ENCODE data around the gene FAM168A.

The FAM168A gene, protein sequence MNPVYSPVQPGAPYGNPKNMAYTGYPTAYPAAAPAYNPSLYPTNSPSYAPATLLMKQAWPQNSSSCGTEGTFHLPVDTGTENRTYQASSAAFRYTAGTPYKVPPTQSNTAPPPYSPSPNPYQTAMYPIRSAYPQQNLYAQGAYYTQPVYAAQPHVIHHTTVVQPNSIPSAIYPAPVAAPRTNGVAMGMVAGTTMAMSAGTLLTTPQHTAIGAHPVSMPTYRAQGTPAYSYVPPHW

DNA sequence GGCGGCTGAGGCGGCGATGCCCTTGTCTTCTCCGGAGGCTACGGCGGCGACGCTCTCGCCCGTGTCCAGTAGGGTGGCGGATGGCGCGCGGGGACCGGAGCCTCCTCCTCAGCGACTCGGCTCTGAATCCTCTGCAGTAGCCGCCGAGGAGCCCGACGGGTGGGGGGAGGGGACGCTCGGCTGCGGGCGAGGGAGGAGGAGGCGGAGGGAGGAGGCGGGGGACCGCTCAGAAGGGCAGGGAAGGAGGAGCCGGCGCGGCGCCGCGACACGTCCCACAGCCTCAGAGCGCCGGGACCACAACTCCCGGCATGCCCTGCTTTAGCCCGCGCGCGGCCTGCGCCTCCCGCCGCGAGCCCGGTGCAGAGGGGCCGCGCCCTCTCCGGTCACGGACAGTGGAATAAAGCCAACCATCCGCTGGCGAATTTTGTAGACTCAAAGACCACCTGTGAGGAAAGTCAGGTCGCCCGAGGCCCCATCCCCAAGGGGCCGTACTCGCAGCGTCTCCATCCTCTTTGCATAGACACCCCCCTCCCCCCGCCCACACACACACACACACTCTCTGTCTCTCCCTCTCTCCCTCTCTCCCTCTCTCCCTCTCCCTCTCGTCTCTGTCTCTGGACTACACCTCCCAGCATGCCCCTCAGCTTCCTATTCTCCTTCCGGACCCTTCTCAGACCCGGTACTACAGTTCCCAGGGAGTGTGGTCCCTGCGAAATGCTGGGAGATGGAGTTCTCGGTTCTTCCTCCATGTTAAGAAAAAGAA is at the start of gene FAM168A:
TSS of gene FAM168A (minus strand) at position 157 of the 763 bp plus-strand sequence. CDS start 129,638 bp downstream, outside the sequence.
- peak; percentile 92 for DNase-seq
- in situ Hi-C loops (cut with HindIII; ENCODE audit: low pct_ligation_motif_present, low pct_unique_long_range_greater_than_20kb, low sequenced_read_pairs) = no loop called here

- DNase-seq = peak; percentile 88
- in situ Hi-C loops (cut with HindIII; ENCODE audit: low pct_ligation_motif_present, low pct_unique_long_range_greater_than_20kb, low sequenced_read_pairs) = no loop called here
These were observed 49.7 kb upstream of the FAM168A start for GRCh38 chr11:73647459-73648100.

- no peak for DNase-seq
These were observed 48.2 kb upstream of the FAM168A start, which contains the start of gene PLEKHB1 for GRCh38 chr11:73645972-73646631. Gene PLEKHB1, plus strand, starts transcription at chr11:73646581. Its CDS starts 28 bp downstream, at chr11:73646609.

DNA sequence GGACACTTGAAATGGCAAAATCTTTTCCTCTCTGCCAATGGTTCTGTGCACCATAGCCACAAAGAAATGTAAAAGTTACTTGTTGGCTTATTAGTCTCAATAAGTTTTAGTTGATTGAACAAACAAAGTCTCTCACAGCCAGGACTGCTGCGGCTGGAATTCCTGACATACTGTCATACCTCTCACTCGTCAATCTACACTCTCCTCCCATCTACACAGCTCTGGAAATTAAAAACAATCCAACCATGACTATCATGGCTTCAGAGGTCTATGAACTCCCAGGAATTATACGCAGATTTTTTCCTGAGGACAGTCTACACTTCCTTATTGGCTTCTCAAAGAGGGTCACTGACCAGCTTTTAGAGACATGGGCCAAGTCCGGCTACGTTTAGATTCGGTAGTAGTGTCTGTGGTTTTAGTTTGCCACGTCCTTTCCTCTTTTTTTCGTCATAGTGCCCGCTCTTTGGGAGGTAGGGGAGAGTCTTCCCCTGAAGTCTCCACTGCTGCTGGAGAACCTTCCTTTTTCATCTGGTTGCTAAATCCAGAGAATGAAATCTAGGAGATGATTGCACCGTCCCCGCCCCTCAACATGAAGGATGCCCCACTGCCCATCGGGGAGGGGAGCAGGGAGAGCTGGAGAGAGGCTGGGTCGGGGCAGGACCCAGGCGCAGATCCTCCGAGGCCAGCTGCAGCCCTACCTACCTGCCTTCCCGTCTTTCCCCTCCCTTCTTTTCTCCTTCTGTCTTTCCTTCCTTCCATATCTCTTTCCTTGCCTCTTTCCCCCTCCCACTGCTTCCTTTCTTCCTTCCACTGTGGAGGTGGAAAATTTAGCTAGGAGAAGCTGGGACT is 47.4 kb upstream of the FAM168A start:
- in situ Hi-C loops (cut with HindIII; ENCODE audit: low pct_ligation_motif_present, low pct_unique_long_range_greater_than_20kb, low sequenced_read_pairs) = no loop called here
- DNase-seq = no peak

More at GRCh38 chr11:73645972-73646631, 48.2 kb upstream of the FAM168A start, which contains the start of gene PLEKHB1:
- in situ Hi-C loops (cut with HindIII; ENCODE audit: low pct_ligation_motif_present, low pct_unique_long_range_greater_than_20kb, low sequenced_read_pairs) = no loop called here

DNA sequence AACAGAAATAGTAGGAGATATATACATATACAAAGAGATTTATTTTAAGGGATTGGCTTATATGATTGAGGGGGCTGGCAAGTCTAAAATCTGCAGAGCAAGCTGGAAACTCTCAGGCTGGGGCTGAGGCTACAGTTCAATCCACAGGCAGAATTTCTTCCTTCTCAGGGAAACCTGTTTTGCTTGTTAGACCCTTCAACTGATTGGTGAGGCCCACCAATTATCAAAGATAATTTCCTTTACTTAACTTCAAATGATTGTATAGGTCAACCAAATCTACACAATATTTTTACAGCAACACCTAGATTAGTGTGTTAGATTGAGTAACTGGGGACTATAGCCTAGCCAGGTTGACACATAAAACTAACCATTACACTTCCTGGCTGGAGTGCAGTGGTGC is 43.8 kb upstream of the FAM168A start:
- in situ Hi-C loops (cut with HindIII; ENCODE audit: low pct_ligation_motif_present, low pct_unique_long_range_greater_than_20kb, low sequenced_read_pairs) = no loop called here
- no peak for DNase-seq

GRCh38 chr11:73640592-73640991 is 42.7 kb upstream of the FAM168A start:
- in situ Hi-C loops (cut with HindIII; ENCODE audit: low pct_ligation_motif_present, low pct_unique_long_range_greater_than_20kb, low sequenced_read_pairs) = no loop called here
- no peak for DNase-seq

DNA sequence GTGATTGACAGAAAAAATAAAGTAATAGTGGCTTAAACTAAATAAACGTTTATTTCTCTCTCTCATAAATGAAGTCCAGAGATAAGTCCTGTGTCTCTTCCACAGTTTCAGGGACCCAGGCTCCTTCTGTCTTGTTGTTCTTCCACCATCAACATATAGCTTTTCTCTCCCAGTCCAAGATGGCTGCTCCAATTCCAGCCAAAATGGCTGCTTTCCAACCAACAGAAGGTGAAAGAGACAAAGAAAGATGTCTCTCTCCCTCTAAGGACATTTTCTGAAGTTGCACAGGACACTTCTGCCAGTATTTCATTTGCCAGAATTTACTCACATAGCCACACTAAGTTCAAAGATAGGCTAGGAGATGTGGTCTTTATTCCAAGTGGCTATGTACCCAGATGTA is 39.1 kb upstream of the FAM168A start:
- DNase-seq = no peak
- in situ Hi-C loops (cut with HindIII; ENCODE audit: low pct_ligation_motif_present, low pct_unique_long_range_greater_than_20kb, low sequenced_read_pairs) = no loop called here

GRCh38 chr11:73636249-73636648 is 38.3 kb upstream of the FAM168A start:
- no peak for DNase-seq
- in situ Hi-C loops (cut with HindIII; ENCODE audit: low pct_ligation_motif_present, low pct_unique_long_range_greater_than_20kb, low sequenced_read_pairs) = no loop called here

DNA sequence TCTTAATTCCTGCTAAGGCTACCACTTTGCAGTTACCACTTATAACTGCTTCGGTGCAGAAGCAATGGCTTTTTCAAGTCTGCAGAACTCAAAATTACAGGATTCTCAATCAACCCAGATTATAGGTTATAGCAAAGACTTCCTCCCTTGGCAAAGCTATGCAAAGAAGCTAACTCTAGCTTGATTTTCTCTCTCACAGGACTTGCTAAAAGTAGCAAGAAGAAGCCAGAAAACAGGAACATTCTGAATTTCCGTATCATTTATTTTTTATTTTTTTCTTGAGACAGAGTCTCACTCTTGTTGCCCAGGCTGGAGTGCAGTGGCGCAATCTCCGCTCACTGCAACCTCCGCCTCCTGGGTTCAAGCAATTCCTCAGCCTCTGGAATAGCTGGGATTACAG is 37.8 kb upstream of the FAM168A start:
- DNase-seq = no peak
- in situ Hi-C loops (cut with HindIII; ENCODE audit: low pct_ligation_motif_present, low pct_unique_long_range_greater_than_20kb, low sequenced_read_pairs) = no loop called here

DNA sequence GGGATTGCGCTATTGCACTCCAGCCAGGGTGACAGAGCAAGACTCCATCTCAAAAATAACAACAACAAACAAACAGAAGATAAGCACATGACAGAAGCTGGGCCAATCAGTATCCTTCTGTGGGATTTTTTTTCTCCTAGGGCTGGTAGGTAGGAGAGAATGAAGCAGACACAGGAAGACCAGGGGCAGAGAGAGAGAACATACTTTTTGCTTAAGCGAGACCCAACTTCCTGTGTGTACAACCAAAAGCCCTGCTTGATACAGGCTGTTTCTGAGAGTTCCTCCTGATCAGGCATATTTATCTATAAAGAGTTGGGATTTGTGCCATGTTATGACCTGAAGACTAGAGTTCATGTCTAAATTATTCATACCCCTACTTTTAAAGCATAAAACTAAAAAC is 36.1 kb upstream of the FAM168A start:
- DNase-seq = no peak
- in situ Hi-C loops (cut with HindIII; ENCODE audit: low pct_ligation_motif_present, low pct_unique_long_range_greater_than_20kb, low sequenced_read_pairs) = no loop called here

- in situ Hi-C loops (cut with HindIII; ENCODE audit: low pct_ligation_motif_present, low pct_unique_long_range_greater_than_20kb, low sequenced_read_pairs) = no loop called here
- DNase-seq = no peak
These were observed 35.1 kb upstream of the FAM168A start for GRCh38 chr11:73632996-73633395.

DNA sequence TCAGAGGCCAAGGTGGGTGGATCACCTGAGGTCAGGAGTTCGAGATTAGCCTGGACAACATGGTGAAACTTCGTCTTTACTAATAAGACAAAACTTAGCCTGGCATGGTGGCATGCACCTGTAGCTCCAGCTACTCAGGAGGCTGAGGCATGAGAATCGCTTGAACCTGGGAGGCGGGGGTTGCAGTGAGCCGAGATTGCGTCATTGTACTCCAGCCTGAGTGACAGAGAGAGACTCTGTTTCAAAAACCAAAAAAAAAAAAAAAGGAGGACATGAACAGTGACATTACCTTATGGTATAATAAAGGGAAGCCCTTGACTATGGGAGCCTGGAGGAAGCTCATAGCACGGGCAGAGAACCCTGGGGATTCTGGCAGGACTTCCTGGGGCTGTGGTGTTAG is 32.0 kb upstream of the FAM168A start:
- in situ Hi-C loops (cut with HindIII; ENCODE audit: low pct_ligation_motif_present, low pct_unique_long_range_greater_than_20kb, low sequenced_read_pairs) = no loop called here
- no peak for DNase-seq

DNA sequence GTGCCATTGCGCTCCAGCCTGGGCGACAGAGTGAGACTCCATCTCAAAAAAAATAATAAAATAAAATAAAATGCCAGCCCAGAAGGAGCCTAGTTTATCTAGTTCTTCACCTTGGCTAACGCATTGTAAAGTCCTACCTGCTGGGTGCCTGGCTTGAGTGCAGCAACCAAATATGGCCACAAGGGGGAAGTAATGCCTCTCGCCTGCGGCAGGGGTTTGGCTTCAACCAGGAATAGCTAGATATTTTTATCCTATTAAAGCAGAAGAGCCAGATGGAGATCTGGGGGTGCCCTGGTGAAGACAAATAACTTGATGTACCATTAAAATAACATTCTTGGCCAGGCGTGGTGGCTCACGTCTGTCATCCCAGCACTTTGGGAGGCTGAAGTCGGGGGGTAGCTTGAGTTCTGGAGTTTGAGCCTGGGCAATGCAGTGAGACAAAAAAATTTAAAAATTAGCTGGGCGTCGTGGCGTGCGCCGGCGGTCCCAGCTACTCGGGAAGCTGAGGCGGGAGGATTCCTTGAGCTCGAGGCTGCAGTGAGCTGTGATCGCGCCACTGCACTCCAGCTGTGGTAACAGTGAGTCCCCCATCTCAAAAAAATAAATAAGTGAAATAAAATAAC is 27.9 kb upstream of the FAM168A start:
- peak; percentile 67 for DNase-seq
- in situ Hi-C loops (cut with HindIII; ENCODE audit: low pct_ligation_motif_present, low pct_unique_long_range_greater_than_20kb, low sequenced_read_pairs) = no loop called here

DNA sequence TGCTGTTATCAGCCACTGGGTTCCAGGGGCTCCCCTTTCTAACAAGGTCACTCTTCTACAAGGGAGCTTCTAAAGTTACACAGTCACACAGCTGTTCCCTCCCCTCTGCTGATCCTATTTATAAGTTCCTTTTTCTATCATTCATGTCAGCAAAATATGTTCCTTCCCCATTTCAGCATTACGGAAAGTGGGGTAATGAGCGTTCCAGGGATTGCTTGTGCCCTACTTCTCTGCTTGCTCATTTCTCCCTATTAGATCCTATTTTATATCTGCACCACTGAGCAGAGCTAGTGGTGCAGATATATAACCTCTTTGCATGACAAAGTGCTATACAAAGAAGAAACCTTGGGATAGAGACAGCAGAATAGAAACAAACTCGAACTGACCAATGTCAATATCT is 25.8 kb upstream of the FAM168A start:
- in situ Hi-C loops (cut with HindIII; ENCODE audit: low pct_ligation_motif_present, low pct_unique_long_range_greater_than_20kb, low sequenced_read_pairs) = no loop called here
- no peak for DNase-seq

DNA sequence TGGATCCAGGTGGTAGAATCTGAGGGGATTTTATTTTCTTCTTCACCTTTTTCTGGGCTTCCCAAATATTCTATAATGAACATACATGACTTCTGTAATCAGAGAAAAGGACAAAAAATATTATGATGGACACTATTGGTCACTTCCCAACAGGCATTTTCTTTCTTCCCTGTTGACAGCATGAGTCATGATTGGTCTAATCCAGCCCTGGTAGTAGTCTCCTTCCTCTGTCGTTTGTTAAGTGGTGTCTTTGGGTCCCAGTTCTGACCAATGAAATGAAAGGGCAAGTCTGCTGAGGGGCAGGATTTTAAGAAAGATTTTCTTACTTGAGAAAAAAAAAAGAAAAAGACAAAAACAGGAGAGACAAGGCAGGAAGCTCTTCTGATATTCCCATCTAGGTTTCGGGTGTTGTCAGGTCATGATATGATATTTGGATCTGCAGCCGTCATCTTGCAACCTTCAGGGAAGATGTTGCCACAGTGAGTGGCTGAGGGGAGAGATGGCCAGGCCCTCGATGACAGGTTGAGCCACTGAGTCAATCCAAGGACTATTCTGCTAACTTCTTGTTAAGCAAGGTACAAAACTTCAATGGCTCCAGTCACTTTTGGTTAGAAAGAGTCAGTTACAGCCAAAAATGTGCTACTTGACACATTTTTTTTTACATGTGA is 25.1 kb upstream of the FAM168A start:
- no peak for DNase-seq
- in situ Hi-C loops (cut with HindIII; ENCODE audit: low pct_ligation_motif_present, low pct_unique_long_range_greater_than_20kb, low sequenced_read_pairs) = no loop called here

- no peak for DNase-seq
- in situ Hi-C loops (cut with HindIII; ENCODE audit: low pct_ligation_motif_present, low pct_unique_long_range_greater_than_20kb, low sequenced_read_pairs) = no loop called here
These were observed 16.7 kb upstream of the FAM168A start for GRCh38 chr11:73614591-73614990.

DNA sequence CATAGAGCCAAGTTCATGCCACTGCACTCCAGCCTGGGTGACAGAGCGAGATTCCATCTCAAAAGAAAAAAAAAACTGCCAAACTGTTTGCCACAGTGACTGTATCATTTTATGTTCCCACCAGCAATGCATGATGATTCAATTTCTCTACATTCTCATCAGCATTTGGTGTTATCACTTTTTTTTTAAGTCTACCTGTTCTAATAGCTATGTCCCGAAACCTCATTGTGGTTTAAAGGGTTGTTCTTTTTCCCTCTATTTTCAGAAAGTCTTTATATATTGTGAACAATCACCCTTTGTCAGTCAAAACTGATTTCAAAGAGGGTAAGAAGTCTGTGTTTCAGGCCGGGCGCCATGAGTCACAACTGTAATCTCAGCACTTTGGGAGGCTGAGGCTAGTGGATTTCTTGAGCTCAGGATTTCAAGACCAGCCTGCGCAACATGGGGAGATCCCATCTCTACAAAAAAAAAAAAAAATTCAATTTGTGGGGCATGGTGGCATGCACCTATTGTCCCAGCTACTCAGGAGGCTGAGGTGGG is 14.8 kb upstream of the FAM168A start:
- in situ Hi-C loops (cut with HindIII; ENCODE audit: low pct_ligation_motif_present, low pct_unique_long_range_greater_than_20kb, low sequenced_read_pairs) = no loop called here
- DNase-seq = no peak

Measured in ACHN (cell line).